ENCODE results near the gene PDF. TPM values are rescaled to one million over a fixed set of nuclear protein-coding genes. Genes with fewer than 3 reads are reported as not detected.

The PDF gene
- total RNA-seq, 4 donors from 2014 or later = 12.8 to 25.0 (median 19.1) TPM

DNA sequence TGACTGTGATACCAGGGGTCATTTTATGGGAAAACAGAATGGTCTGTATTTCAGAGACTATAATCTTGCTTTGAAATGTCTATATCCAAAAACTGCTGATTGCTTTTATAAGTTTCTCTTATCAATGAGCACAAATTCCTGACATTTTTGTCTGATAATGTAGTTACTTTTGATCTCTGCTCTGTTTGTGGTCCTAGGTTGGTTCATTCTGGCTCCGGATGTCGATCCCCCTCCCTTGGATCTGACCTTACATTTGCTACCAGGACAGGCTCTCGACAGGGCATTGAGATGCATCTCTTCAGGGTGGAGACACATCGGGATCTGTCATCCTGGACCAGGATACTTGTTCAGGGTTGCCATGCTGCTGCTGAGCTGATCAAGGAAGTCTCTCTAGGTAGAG, 46.5 kb downstream of the PDF start:
- no peak for ATAC-seq (ENCODE audit: low FRiP score)
- TF ChIP-seq, protein P1, sequence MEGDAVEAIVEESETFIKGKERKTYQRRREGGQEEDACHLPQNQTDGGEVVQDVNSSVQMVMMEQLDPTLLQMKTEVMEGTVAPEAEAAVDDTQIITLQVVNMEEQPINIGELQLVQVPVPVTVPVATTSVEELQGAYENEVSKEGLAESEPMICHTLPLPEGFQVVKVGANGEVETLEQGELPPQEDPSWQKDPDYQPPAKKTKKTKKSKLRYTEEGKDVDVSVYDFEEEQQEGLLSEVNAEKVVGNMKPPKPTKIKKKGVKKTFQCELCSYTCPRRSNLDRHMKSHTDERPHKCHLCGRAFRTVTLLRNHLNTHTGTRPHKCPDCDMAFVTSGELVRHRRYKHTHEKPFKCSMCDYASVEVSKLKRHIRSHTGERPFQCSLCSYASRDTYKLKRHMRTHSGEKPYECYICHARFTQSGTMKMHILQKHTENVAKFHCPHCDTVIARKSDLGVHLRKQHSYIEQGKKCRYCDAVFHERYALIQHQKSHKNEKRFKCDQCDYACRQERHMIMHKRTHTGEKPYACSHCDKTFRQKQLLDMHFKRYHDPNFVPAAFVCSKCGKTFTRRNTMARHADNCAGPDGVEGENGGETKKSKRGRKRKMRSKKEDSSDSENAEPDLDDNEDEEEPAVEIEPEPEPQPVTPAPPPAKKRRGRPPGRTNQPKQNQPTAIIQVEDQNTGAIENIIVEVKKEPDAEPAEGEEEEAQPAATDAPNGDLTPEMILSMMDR (IDR thresholded peaks at IDR 0.05) = no peak
- no peak for DNase-seq (ENCODE audit: low spot score)

DNA sequence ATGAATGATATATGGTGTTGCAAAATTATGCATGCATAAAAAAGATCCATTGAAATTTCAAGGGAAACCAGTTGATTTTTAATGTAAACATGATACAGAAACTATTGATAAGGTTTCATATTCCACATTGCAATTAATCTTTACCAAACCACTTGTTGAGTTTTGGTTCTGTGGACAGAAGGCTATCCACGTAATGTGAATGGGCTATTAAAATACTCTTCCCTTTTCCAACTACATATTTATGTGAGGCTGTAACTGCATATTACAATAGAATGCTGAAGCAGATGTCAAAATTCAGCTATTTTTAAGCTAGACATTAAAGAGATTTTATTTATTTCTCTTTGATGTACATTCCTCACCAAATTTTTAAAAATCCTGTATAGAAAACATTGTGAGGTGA, 53.0 kb downstream of the PDF start:
- no peak for DNase-seq (ENCODE audit: low spot score)
- TF ChIP-seq, protein P1 (IDR thresholded peaks at IDR 0.05) = no peak
- no peak for ATAC-seq (ENCODE audit: low FRiP score)

Other genes with a start within 250 kb of the PDF start
- 1 to 10 TPM in 2 of 4 donors, under 1 TPM in 2; 0.36 to 2.2 (median 1.2) TPM for gene HAS3, start 224.9 kb downstream of the PDF start, total RNA-seq
- 10 to 100 TPM; 53.7 to 61.3 (median 57.4) TPM for gene CHTF8, start 198.0 kb downstream of the PDF start, total RNA-seq
- 10 to 100 TPM; 32.9 to 85.7 (median 35.9) TPM for gene UTP4, start 197.9 kb downstream of the PDF start, total RNA-seq
- 10 to 100 TPM; 49.7 to 80.9 (median 59.3) TPM for gene SNTB2, start 143.4 kb downstream of the PDF start, total RNA-seq
- gene VPS4A, start 19.2 kb downstream of the PDF start, total RNA-seq = 10 to 100 TPM; 26.6 to 39.0 (median 34.1) TPM
- 10 to 100 TPM; 26.8 to 50.6 (median 39.4) TPM for gene COG8, start 9.0 kb upstream of the PDF start, total RNA-seq
- 10 to 100 TPM; 14.7 to 56.8 (median 17.1) TPM for gene NIP7, start 9.2 kb upstream of the PDF start, total RNA-seq
- not detected for gene TMED6, start 21.2 kb upstream of the PDF start, total RNA-seq
- 10 to 100 TPM; 12.2 to 25.5 (median 17.0) TPM for gene TERF2, start 55.4 kb upstream of the PDF start, total RNA-seq
- 10 to 100 TPM; 32.0 to 41.8 (median 36.2) TPM for gene CYB5B, start 94.0 kb upstream of the PDF start, total RNA-seq
- 10 to 100 TPM; 43.5 to 59.3 (median 50.8) TPM for gene NFAT5, start 235.4 kb upstream of the PDF start, total RNA-seq